HCT116 (cell line): ENCODE results near the gene LRRC43.

Source experiments
- CBX3 ChIP-seq: IDR thresholded peaks from 2 replicates; pipeline ENCODE4 v1.6.1; 2012; ENCODE audit warnings: low read depth
- EZH2 ChIP-seq: fragments of 200-600 bp; sonication (generic); IDR thresholded peaks from 2 replicates; pipeline ENCODE4 v1.6.1; 2017; ENCODE audit warnings: antibody characterized with exemption, mixed run types
- POLR2A ChIP-seq: IDR thresholded peaks from 2 replicates; pipeline ENCODE4 v1.7.0; 2011; ENCODE audit warnings: borderline replicate concordance; ENCODE audit not compliant: insufficient read depth, insufficient read length; ENCODE audit errors: extremely low read depth
- POLR2AphosphoS5 ChIP-seq: IDR thresholded peaks from 2 replicates; pipeline ENCODE4 v1.6.1; 2011; ENCODE audit warnings: mild to moderate bottlenecking, low read depth, low read length, moderate library complexity
- RAD21 ChIP-seq: IDR thresholded peaks from 2 replicates; pipeline ENCODE4 v1.6.1; 2012; ENCODE audit warnings: low read depth, mild to moderate bottlenecking
- REST ChIP-seq: IDR thresholded peaks from 2 replicates; pipeline ENCODE4 v1.6.1; 2012; ENCODE audit warnings: low read depth
- SIN3A ChIP-seq: IDR thresholded peaks from 2 replicates; pipeline ENCODE4 v1.6.1; 2012; ENCODE audit warnings: low read depth
- SRF ChIP-seq: IDR thresholded peaks from 2 replicates; pipeline ENCODE4 v1.6.1; 2012; ENCODE audit warnings: low read depth
- ZBTB33 ChIP-seq: IDR thresholded peaks from 2 replicates; pipeline ENCODE4 v1.6.1; 2011; ENCODE audit warnings: mild to moderate bottlenecking, low read length, moderate library complexity; ENCODE audit not compliant: insufficient replicate concordance; ENCODE audit errors: extremely low read depth
- ZFX ChIP-seq: fragments of 450-650 bp; IDR thresholded peaks from 2 replicates; pipeline ENCODE4 v1.6.1; 2017
- ZNF274 ChIP-seq: fragments of 200-500 bp; sonication (Bioruptor generic); IDR thresholded peaks from 2 replicates; pipeline ENCODE4 v1.6.1; 2014; ENCODE audit warnings: mild to moderate bottlenecking, low read depth, low read length, inconsistent platforms
- TF ChIP-seq, protein P1 (sequence below), 3 experiments: fragments of 200-600 bp in 1 of 3; sonication (generic) in 1 of 3; IDR thresholded peaks in 2 of 3; conservative IDR thresholded peaks in 1 of 3; 2 replicates each; pipeline ENCODE4 v1.5.1; 2012 to 2017; ENCODE audit warnings: low read depth in 2 of 3, low read length in 2 of 3, antibody characterized with exemption in 1 of 3, borderline replicate concordance in 1 of 3, control low read depth in 1 of 3, mild to moderate bottlenecking in 1 of 3, mixed read lengths in 1 of 3, mixed run types in 1 of 3, moderate library complexity in 1 of 3; ENCODE audit not compliant: insufficient read depth in 1 of 3

- TF ChIP-seq ZBTB33 (no peak), POLR2A (no peak), ZFX (no peak), EZH2 (no peak), REST (no peak), ZNF274 (no peak), SRF (no peak), CBX3 (no peak), SIN3A (no peak), RAD21 (no peak), POLR2AphosphoS5 (no peak)
- TF ChIP-seq, protein P1, sequence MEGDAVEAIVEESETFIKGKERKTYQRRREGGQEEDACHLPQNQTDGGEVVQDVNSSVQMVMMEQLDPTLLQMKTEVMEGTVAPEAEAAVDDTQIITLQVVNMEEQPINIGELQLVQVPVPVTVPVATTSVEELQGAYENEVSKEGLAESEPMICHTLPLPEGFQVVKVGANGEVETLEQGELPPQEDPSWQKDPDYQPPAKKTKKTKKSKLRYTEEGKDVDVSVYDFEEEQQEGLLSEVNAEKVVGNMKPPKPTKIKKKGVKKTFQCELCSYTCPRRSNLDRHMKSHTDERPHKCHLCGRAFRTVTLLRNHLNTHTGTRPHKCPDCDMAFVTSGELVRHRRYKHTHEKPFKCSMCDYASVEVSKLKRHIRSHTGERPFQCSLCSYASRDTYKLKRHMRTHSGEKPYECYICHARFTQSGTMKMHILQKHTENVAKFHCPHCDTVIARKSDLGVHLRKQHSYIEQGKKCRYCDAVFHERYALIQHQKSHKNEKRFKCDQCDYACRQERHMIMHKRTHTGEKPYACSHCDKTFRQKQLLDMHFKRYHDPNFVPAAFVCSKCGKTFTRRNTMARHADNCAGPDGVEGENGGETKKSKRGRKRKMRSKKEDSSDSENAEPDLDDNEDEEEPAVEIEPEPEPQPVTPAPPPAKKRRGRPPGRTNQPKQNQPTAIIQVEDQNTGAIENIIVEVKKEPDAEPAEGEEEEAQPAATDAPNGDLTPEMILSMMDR (IDR thresholded peaks at IDR 0.05 in 2 of 3, conservative IDR thresholded peaks at IDR 0.05 in 1 of 3; ENCODE audit: borderline replicate concordance in 1 of 3, insufficient read depth in 1 of 3, low read depth in 2 of 3, low read length in 2 of 3): no peak
Measured at GRCh38 chr12:122202017-122202416, 19.1 kb downstream of the LRRC43 start.
